Activated T-helper 1 cell treated with anti-CD3 and anti-CD28 coated beads, Interleukin-2, amount 50 U/mL, for 16 hours (primary cell): Measurements from ENCODE around the gene NAV3.

ENCODE experiments used
- DNase-seq, 2 donors: peaks; one replicate each; pipeline ENCODE4 v3.0.0-alpha.2; 2020; ENCODE audit warnings: low read depth in 1 of 2, low spot score in 1 of 2

NAV3 gene

GRCh38 chr12:77924703-77925102 lies 94.0 kb downstream of the NAV3 start:
- DNase-seq = no peak

GRCh38 chr12:77925536-77926108 lies 94.9 kb downstream of the NAV3 start:
- DNase-seq = no peak

DNA sequence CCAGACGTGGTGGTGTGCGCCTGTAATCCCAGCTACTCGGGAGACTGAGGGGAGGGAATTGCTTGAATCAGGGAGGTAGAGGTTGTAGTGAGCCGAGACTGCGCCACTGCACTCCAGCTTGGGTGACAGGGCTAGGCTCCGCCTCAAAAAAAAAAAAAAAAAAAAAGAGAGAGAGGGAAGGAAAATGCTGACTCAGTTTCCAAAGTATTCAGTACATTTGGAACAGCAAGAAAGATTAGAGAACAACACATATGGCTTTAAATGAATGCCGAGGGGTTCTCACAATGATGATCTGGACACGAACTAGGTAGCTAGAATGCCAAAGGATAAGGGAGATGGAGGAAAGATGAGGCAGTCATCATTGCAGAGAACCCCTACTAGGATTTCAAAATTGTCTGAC lies 97.4 kb downstream of the NAV3 start:
- no peak for DNase-seq

DNA sequence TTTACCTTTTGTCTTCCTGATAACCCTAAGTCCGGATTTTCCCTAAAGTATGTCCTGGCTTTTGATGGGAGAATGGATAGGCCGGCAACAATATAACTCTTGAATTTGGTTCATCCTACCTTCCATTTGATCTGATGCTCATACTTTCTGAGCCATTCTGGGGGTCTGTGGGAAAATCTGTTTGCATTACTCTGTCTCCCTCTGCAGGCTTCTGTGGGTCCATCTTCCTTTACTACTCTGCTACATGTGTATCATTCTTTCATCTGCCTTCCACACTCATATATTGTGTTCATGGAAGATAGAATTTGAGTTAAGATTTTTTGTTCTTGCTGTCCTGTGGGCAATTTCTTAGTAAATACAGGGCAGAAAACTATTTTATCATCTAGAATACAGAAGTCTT lies 101.5 kb downstream of the NAV3 start:
- no peak for DNase-seq

DNA sequence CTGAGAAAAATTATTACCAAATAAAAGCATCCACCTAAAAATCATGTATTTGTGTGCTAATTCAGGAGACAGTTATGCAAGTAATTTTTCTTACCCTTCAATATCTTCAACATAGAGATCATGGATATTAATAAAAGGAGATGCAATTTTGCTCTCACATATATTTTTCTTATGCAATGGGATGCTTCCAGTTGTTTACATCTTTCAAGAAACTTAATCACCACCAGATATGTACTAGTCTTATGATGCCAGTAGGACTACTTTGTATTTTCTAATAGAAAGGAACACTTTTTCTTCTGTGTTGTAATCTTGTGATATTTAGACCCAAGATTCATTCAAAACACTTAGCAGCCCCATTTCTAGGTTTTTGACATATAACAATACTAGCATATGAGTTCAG lies 107.6 kb downstream of the NAV3 start:
- DNase-seq = no peak

DNA sequence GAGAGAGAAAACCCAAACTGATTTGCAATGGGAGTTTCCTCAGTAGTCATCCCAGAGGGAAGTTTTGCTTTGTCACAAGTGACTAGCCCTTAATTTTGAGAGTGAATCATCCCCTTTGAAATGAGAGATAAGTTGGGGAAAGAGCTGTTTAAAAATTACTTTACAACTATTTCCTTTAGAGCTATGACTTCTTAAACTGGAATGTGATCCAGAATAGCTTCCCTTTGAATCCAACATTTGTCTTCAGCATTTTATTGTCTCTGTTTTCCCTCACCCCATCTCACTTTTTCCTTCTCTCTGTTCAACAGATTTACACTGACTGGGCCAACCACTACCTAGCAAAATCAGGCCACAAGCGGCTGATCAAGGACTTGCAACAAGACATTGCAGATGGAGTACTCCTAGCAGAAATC lies 109.3 kb downstream of the NAV3 start:
- no peak for DNase-seq

DNA sequence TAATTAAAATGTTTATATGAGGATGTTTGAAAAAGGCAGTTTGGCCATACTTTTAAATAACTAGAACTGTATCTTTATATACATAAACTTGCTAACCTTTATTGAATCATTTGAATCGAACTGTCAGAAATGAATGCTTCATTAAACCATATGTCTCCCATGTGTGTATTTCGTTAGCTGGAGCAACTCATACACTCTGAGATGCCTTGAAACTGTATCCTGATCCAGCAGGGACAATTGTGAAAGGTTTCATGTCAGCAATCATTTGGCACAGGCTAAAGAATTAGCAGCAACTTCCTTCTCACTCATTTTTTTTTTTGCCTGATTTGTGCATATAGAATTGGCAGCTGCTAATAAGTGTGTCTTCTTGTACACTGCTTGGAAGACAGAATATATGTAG lies 109.9 kb downstream of the NAV3 start:
- DNase-seq = no peak

GRCh38 chr12:77941401-77941800 lies 110.7 kb downstream of the NAV3 start:
- DNase-seq = no peak

- no peak for DNase-seq
Observed at GRCh38 chr12:77943466-77943865, 112.8 kb downstream of the NAV3 start.

GRCh38 chr12:77946541-77947061 lies 115.9 kb downstream of the NAV3 start:
- no peak for DNase-seq

GRCh38 chr12:77947330-77947729 lies 116.6 kb downstream of the NAV3 start:
- DNase-seq = no peak

GRCh38 chr12:77947746-77948145 lies 117.1 kb downstream of the NAV3 start:
- DNase-seq = no peak

GRCh38 chr12:77949943-77950342 lies 119.2 kb downstream of the NAV3 start:
- no peak for DNase-seq

GRCh38 chr12:77953528-77954205 lies 123.0 kb downstream of the NAV3 start:
- DNase-seq = no peak

- DNase-seq = no peak
Observed at GRCh38 chr12:77954206-77954555, 123.5 kb downstream of the NAV3 start.

- DNase-seq = no peak
Observed at GRCh38 chr12:77957062-77957461, 126.4 kb downstream of the NAV3 start.

GRCh38 chr12:77963576-77964178 lies 133.0 kb downstream of the NAV3 start:
- DNase-seq = no peak

DNA sequence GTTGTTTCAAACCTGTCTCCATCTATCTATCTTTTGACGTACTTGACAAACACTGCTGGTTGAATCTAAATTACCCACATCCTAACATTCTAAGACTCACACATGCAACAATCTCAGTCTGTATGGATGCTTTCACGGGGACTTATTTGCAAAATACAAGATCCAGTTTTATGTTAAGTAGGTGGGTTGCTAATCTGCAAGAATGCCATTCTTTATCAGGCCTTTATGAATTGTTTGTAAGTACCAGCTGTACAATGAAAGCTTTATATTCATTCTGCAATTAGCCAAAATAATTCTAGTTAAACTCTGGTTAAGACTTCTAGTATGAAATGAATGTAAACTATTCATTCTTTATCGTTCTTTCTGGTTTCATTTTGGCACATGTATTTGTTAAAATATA lies 135.1 kb downstream of the NAV3 start:
- no peak for DNase-seq

DNA sequence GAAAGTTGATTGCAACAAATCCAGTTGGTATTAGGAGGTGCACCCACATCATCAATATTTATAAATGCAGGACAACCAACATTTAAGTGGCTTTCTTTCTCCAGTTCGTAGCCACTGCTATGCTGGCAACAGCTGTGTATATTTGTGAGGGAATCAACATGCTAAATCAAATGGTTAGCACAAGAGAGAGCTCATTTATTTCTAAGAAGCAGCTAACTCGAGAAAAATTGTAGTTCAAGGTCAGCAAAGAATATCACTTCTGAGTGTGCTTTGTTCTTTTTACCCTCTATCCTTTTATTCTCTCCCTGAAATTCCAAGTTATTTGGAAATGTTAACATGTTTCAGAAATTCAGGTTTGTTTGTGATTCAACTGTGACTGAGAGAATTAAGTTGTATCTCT lies 137.3 kb downstream of the NAV3 start:
- no peak for DNase-seq

GRCh38 chr12:77968571-77968970 lies 137.9 kb downstream of the NAV3 start:
- DNase-seq = no peak

- DNase-seq = no peak
Observed at GRCh38 chr12:77973579-77973978, 142.9 kb downstream of the NAV3 start.

DNA sequence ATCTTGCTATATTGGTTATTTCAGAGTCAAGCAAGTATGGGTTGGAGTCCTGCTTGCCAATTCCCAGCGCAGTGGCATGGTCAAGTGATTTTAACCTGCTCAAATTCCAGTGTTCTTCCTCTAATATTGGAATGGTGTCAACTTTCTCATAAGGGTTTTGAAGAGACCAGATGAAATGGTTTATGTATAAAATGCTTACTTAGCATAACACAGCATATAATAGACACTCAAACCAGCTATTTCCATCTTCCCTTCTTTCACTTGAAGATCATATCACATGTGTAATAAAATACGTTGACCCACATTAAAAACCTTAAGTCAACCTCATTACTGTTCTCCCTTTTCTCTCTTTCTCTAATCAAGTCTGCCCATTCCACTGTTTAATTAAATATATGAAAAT lies 144.0 kb downstream of the NAV3 start:
- no peak for DNase-seq
